HCT116 (cell line): ENCODE results near the gene E2F1. TPM values are rescaled to one million over a fixed set of nuclear protein-coding genes. Genes with fewer than 3 reads are reported as not detected.
A peak's percentile ranks its signal among the peaks of the same experiment; 100 is the strongest.

Experiments used
- ATAC-seq: fragments of 200-7000 bp; cut with Tn5 transposase; 2 replicates; pipeline ENCODE4 v1.9.1; 2020; ENCODE audit warnings: mild to moderate bottlenecking, moderate library complexity
- BruUV-seq: library from RNA; stranded (reverse); fragments of 400-500 nt; replicated peaks from 2 replicates; lab custom pipeline; 2021; lab: Mats Ljungman, UMichigan
- CTCF ChIA-PET: fragments of 300-600 bp; sonication (Branson Sonifier 250); formaldehyde crosslinking; loops from one replicate; lab custom pipeline; 2021; ENCODE audit warnings: antibody characterized with exemption; lab: Charles Lee
- POLR2A ChIA-PET: fragments of 300-600, 350-600 bp; sonication (Branson Sonifier 250); formaldehyde crosslinking; loops from one replicate; lab custom pipeline; 2021; ENCODE audit warnings: antibody characterized with exemption; lab: Charles Lee
- RAD21 ChIA-PET, 2 experiments: fragments of 300-600 bp; sonication (Branson Sonifier 250); formaldehyde crosslinking; loops; one replicate each; lab custom pipeline; 2023; ENCODE audit warnings: low total read pairs in 2 of 2; ENCODE audit not compliant: uncharacterized antibody in 2 of 2, unreplicated experiment in 2 of 2, low non-redundant PET in 1 of 2; lab: Charles Lee
- DNase-seq: peaks from one replicate; pipeline ENCODE4 v3.0.0-alpha.2; 2010; ENCODE audit warnings: low read depth, low spot score
- H2AFZ ChIP-seq: fragments of 200-600 bp; shearing (Covaris generic), sonication (generic); 2 replicates; pipeline ENCODE4 v1.6.1; 2017; ENCODE audit warnings: low read depth, mixed run types, mixed read lengths, antibody characterized with exemption, low read length; ENCODE audit not compliant: poor library complexity, severe bottlenecking
- H3K27ac ChIP-seq: 2 replicates; pipeline ENCODE4 v1.5.1; 2012; ENCODE audit warnings: low read depth, low read length
- H3K27me3 ChIP-seq: fragments of 200-600 bp; sonication (generic); 2 replicates; pipeline ENCODE4 v1.6.1; 2016; ENCODE audit warnings: mixed run types, low read length, mixed read lengths; ENCODE audit not compliant: insufficient read depth
- H3K36me3 ChIP-seq, 2 experiments: fragments of 200-500 bp in 1 of 2; fragments of 200-600 bp in 1 of 2; sonication (Bioruptor generic) in 1 of 2; sonication (generic) in 1 of 2; 2 replicates each; pipeline versions ENCODE4 v1.5.1 to v1.6.1; 2014 to 2016; ENCODE audit warnings: low read length in 2 of 2, inconsistent platforms in 1 of 2, mixed read lengths in 1 of 2, mixed run types in 1 of 2; ENCODE audit not compliant: insufficient read depth in 2 of 2, control insufficient read depth in 1 of 2
- H3K4me1 ChIP-seq, 2 experiments: fragments of 200-600 bp in 1 of 2; sonication (generic) in 1 of 2; 2 replicates each; pipeline versions ENCODE4 v1.5.1 to v1.6.1; 2012 to 2017; ENCODE audit warnings: low read length in 2 of 2, inconsistent platforms in 1 of 2, mild to moderate bottlenecking in 1 of 2, mixed read lengths in 1 of 2, mixed run types in 1 of 2, moderate library complexity in 1 of 2; ENCODE audit not compliant: insufficient read depth in 2 of 2, control insufficient read depth in 1 of 2
- H3K4me2 ChIP-seq: fragments of 200-600 bp; sonication (generic); 2 replicates; pipeline ENCODE4 v1.6.1; 2017; ENCODE audit warnings: mixed run types, low read length, mixed read lengths
- H3K4me3 ChIP-seq, 2 experiments: fragments of 200-600 bp in 1 of 2; sonication (generic) in 1 of 2; replicated peaks in 1 of 2; 2 replicates each; pipeline ENCODE4 v1.5.1; 2011 to 2016; ENCODE audit warnings: low read length in 2 of 2, control low read depth in 1 of 2, low read depth in 1 of 2, mild to moderate bottlenecking in 1 of 2, mixed read lengths in 1 of 2, mixed run types in 1 of 2
- H3K79me2 ChIP-seq: fragments of 200-600 bp; sonication (generic); 2 replicates; pipeline ENCODE4 v1.6.1; 2017; ENCODE audit warnings: mild to moderate bottlenecking, mixed run types, low read length, moderate library complexity, mixed read lengths; ENCODE audit not compliant: insufficient read depth
- H3K9ac ChIP-seq: fragments of 200-600 bp; sonication (generic); 2 replicates; pipeline ENCODE4 v1.6.1; 2016; ENCODE audit warnings: low read length, mixed read lengths
- H3K9me2 ChIP-seq: fragments of 200-600 bp; sonication (generic), shearing (Covaris generic); 2 replicates; pipeline ENCODE4 v1.6.1; 2017; ENCODE audit warnings: mixed run types, mild to moderate bottlenecking, moderate library complexity; ENCODE audit not compliant: insufficient read depth
- H3K9me3 ChIP-seq, 2 experiments: fragments of 200-500 bp in 1 of 2; fragments of 200-600 bp in 1 of 2; sonication (Bioruptor generic) in 1 of 2; sonication (generic) in 1 of 2; 2 replicates each; pipeline ENCODE4 v1.6.1; 2014 to 2017; ENCODE audit warnings: low read length in 2 of 2, mixed read lengths in 2 of 2, inconsistent platforms in 1 of 2, low read depth in 1 of 2, mild to moderate bottlenecking in 1 of 2, mixed run types in 1 of 2, moderate library complexity in 1 of 2; ENCODE audit not compliant: control insufficient read depth in 1 of 2, insufficient read depth in 1 of 2
- H4K20me1 ChIP-seq: fragments of 200-600 bp; sonication (generic), shearing (Covaris generic); 2 replicates; pipeline ENCODE4 v1.6.1; 2017; ENCODE audit warnings: mixed run types, mild to moderate bottlenecking, moderate library complexity; ENCODE audit not compliant: insufficient read depth
- CBX3 ChIP-seq: IDR thresholded peaks from 2 replicates; pipeline ENCODE4 v1.6.1; 2012; ENCODE audit warnings: low read depth
- ELF1 ChIP-seq: IDR thresholded peaks from 2 replicates; pipeline ENCODE4 v1.6.1; 2012; ENCODE audit warnings: low read depth, borderline replicate concordance
- EZH2phosphoT487 ChIP-seq: fragments of 200-600 bp; IDR thresholded peaks from 2 replicates; pipeline ENCODE4 v1.6.1; 2018; ENCODE audit warnings: antibody characterized with exemption, borderline replicate concordance
- MAX ChIP-seq: IDR thresholded peaks from 2 replicates; pipeline ENCODE4 v1.6.1; 2012
- POLR2A ChIP-seq: IDR thresholded peaks from 2 replicates; pipeline ENCODE4 v1.7.0; 2011; ENCODE audit warnings: borderline replicate concordance; ENCODE audit not compliant: insufficient read depth, insufficient read length; ENCODE audit errors: extremely low read depth
- POLR2AphosphoS5 ChIP-seq: IDR thresholded peaks from 2 replicates; pipeline ENCODE4 v1.6.1; 2011; ENCODE audit warnings: mild to moderate bottlenecking, low read depth, low read length, moderate library complexity
- SIN3A ChIP-seq: IDR thresholded peaks from 2 replicates; pipeline ENCODE4 v1.6.1; 2012; ENCODE audit warnings: low read depth
- SP1 ChIP-seq: IDR thresholded peaks from 2 replicates; pipeline ENCODE4 v1.6.1; 2012; ENCODE audit warnings: low read depth
- TCF7L2 ChIP-seq: IDR thresholded peaks from 2 replicates; pipeline ENCODE4 v1.7.0; 2011; ENCODE audit warnings: borderline replicate concordance, inconsistent platforms; ENCODE audit not compliant: insufficient read depth, insufficient read length; ENCODE audit errors: extremely low read depth
- ZFX ChIP-seq: fragments of 450-650 bp; IDR thresholded peaks from 2 replicates; pipeline ENCODE4 v1.6.1; 2017
- intact Hi-C: fragments of 100-400 bp; cut with micrococcal nuclease; formaldehyde crosslinking; loops from 2 replicates; pipeline ENCODE4 v1.10.0; 2022
- total RNA-seq: library from RNA; stranded (reverse); gene quantifications from one replicate; pipeline ENCODE4 v1.2.1, GENCODE V29; 2021; ENCODE audit not compliant: unreplicated experiment

Gene E2F1
- total RNA-seq, 1 experiment from 2014 or later = 30.9 TPM

DNA sequence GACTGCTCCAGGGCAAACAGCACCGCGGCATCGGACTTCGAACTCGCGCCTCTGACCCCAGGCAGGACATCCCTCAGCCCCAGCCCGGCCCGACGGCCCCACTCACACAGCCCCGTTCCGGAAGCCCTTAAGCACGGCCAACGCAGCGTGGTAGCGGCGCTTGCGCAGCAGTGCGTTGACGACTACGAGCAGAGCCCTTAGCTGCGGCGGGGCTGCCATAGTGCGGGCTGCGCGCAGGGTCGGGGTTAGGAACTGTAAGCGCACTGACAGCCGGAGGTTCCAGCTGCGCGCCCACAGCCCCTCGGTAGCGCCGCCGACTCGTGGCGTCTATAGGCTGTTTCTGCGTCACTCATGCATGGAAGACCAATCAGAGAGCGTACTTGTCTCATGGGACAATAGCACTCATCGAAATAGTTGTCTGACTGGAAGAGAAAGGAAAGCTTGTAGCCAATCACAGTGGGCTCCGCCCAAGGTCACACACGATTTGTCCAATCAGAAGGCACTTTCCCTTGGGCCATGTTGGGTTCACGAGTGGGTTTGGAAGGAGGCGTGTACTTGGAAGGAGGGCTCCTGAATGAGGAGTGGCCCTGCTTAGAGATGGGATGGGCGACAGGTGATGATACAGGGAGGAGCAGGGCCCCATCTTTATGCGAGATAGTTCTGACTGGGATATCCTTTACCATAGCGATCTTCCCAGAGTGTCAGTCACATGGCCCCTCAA is 34.0 kb upstream of the E2F1 start, which contains the start of gene PXMP4:
Gene PXMP4, minus strand, starts transcription at position 322 of the 721 bp plus-strand sequence. Its CDS starts 103 bp downstream, at position 219.
- peak within 1 kb of the TSS; percentile 44 for H3K27ac ChIP-seq
- RAD21 ChIA-PET = no interaction called here

More for the DNA sequence above, 34.0 kb upstream of the E2F1 start, which contains the start of gene PXMP4:
- no TSS peak for BruUV-seq
- Histone ChIP-seq H3K4me1 (peaks cover 5 to 21% of the 10 kb centered on the region in 2 experiments; a peak in 3 of 4 replicates), H3K27me3 (no peaks in the 10 kb centered on the region), H3K4me3 (peak within 1 kb of the TSS; percentile 80 to 90), H3K79me2 (no peaks in the 10 kb centered on the region), H3K4me2 (peak within 1 kb of the TSS; percentile 90), H2AFZ (peak within 1 kb of the TSS; percentile 30), H3K9me2 (no peaks in the 10 kb centered on the region), H3K9ac (peak within 1 kb of the TSS; percentile 70), H4K20me1 (no peaks in the 10 kb centered on the region), H3K36me3 (no peaks in the 10 kb centered on the region), H3K9me3 (no peaks in the 10 kb centered on the region)
- intact Hi-C loops = no loop called here
- TF ChIP-seq POLR2A (peak; percentile 31), SP1 (peak; percentile 100), CBX3 (peak; percentile 50; the same call in 1 of the 2 replicates), MAX (peak; percentile 59), ELF1 (no peak), POLR2AphosphoS5 (peak; percentile 56), EZH2phosphoT487 (no peak), TCF7L2 (peak; percentile 29), ZFX (no peak), SIN3A (peak; percentile 55)
- ChIA-PET POLR2A (interaction anchor here (0.6 to 1.1 kb wide), 5 partner anchors 12 to 230 kb away, joined by 3 to 4 read pairs (median 3); partner anchors contain the start of genes CBFA2T2 and ZNF341), CTCF (interaction anchor here (1.0 kb wide), 1 partner anchor 12 kb away, joined by 3 read pairs; no protein-coding TSS in a partner anchor)
- ATAC-seq (peak; percentile 98), DNase-seq (peak; percentile 98)
